OCI-LY3 (cell line): ENCODE results near the gene PADI2.

Experiments used
- H2AFZ ChIP-seq: fragments of 200-600, 300-600 bp; shearing (Covaris generic); 2 replicates; pipeline ENCODE4 v1.6.0; 2014; ENCODE audit warnings: antibody characterized with exemption, low read depth, low read length
- H3K27ac ChIP-seq: fragments of 200-600, 300-600 bp; sonication (generic); 2 replicates; pipeline ENCODE4 v1.5.1; 2014; ENCODE audit warnings: mild to moderate bottlenecking, low read length, moderate library complexity, mixed read lengths
- H3K27me3 ChIP-seq: fragments of 200-600, 300-600 bp; sonication (generic); 2 replicates; pipeline ENCODE4 v1.6.1; 2014; ENCODE audit warnings: low read depth, low read length, mixed read lengths
- H3K36me3 ChIP-seq: fragments of 200-600, 300-600 bp; sonication (generic); replicated peaks from 2 replicates; pipeline ENCODE3; 2014; ENCODE audit warnings: low read depth, low read length, mixed read lengths
- H3K4me1 ChIP-seq: fragments of 300-600, 200-600 bp; sonication (generic); 2 replicates; pipeline ENCODE4 v1.6.1; 2014; ENCODE audit warnings: low read length, mixed read lengths
- H3K4me2 ChIP-seq: fragments of 200-600, 300-600 bp; sonication (generic); 2 replicates; pipeline ENCODE4 v1.6.1; 2014; ENCODE audit warnings: low read length, mixed read lengths
- H3K4me3 ChIP-seq: fragments of 300-600, 200-600 bp; sonication (generic); 2 replicates; pipeline ENCODE4 v1.5.1; 2014; ENCODE audit warnings: antibody characterized with exemption, mild to moderate bottlenecking, low read length, moderate library complexity
- H3K79me2 ChIP-seq: fragments of 300-600, 200-600 bp; shearing (Covaris generic); 2 replicates; pipeline ENCODE4 v1.6.1; 2014; ENCODE audit warnings: mild to moderate bottlenecking, low read length, mixed read lengths
- H3K9ac ChIP-seq: fragments of 300-600, 200-600 bp; shearing (Covaris generic); 2 replicates; pipeline ENCODE4 v1.6.0; 2014; ENCODE audit warnings: mild to moderate bottlenecking, low read length, moderate library complexity
- H3K9me3 ChIP-seq: fragments of 200-600, 300-600 bp; shearing (Covaris generic); 2 replicates; pipeline ENCODE4 v1.6.1; 2014; ENCODE audit warnings: low read length, mixed read lengths; ENCODE audit not compliant: insufficient read depth
- H4K20me1 ChIP-seq: fragments of 200-600, 300-600 bp; sonication (generic); 2 replicates; pipeline ENCODE4 v1.6.1; 2016; ENCODE audit warnings: low read length, mixed read lengths; ENCODE audit not compliant: insufficient read depth
- EZH2phosphoT487 ChIP-seq: fragments of 200-600 bp; shearing (Covaris generic); IDR thresholded peaks from 2 replicates; pipeline ENCODE4 v1.6.1; 2018; ENCODE audit warnings: antibody characterized with exemption, mixed run types, low read depth
- TF ChIP-seq, protein P1 (sequence below): fragments of 200-600, 300-600 bp; sonication (generic); IDR thresholded peaks from 2 replicates; pipeline ENCODE4 v1.5.1; 2014; ENCODE audit warnings: antibody characterized with exemption, low read length, low read depth

The PADI2 gene

DNA sequence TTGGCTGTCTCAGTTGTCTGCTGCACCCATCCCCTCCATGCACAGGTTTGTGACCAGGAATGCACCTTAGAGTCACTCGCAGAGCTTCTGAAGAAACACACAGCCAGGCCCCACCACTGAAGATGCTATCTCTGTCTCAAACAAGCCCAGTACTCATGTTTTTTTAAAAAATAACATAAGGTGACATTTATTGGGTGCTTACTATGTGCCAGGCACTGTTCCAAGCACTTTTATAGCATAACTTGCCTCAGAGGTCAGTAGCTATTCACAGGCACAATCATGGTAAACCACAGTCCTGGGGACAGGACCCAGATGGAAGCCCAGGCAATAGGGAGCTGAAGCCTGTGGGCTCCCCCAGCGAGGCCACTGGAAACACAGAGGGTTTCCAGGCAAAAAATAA is 98.7 kb downstream of the PADI2 start:
- H3K27me3 ChIP-seq: no peaks in the 10 kb centered on the region
- H3K27ac ChIP-seq: no peak overlapping the region
- no peaks in the 10 kb centered on the region for H3K79me2 ChIP-seq
- H2AFZ ChIP-seq: no peak overlapping the region
- no peak for TF ChIP-seq EZH2phosphoT487
- TF ChIP-seq, protein P1, sequence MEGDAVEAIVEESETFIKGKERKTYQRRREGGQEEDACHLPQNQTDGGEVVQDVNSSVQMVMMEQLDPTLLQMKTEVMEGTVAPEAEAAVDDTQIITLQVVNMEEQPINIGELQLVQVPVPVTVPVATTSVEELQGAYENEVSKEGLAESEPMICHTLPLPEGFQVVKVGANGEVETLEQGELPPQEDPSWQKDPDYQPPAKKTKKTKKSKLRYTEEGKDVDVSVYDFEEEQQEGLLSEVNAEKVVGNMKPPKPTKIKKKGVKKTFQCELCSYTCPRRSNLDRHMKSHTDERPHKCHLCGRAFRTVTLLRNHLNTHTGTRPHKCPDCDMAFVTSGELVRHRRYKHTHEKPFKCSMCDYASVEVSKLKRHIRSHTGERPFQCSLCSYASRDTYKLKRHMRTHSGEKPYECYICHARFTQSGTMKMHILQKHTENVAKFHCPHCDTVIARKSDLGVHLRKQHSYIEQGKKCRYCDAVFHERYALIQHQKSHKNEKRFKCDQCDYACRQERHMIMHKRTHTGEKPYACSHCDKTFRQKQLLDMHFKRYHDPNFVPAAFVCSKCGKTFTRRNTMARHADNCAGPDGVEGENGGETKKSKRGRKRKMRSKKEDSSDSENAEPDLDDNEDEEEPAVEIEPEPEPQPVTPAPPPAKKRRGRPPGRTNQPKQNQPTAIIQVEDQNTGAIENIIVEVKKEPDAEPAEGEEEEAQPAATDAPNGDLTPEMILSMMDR: no peak
- H3K36me3 ChIP-seq: peaks cover 29% of the 10 kb centered on the region
- peaks cover 47% of the 10 kb centered on the region for H3K4me1 ChIP-seq
- 0 out of 2 replicates have a peak, but pooled peaks cover 6% of the 10 kb centered on the region for H4K20me1 ChIP-seq
- H3K9me3 ChIP-seq: no peaks in the 10 kb centered on the region
- no peak overlapping the region for H3K9ac ChIP-seq
- no peak overlapping the region for H3K4me2 ChIP-seq
- H3K4me3 ChIP-seq: no peak overlapping the region

DNA sequence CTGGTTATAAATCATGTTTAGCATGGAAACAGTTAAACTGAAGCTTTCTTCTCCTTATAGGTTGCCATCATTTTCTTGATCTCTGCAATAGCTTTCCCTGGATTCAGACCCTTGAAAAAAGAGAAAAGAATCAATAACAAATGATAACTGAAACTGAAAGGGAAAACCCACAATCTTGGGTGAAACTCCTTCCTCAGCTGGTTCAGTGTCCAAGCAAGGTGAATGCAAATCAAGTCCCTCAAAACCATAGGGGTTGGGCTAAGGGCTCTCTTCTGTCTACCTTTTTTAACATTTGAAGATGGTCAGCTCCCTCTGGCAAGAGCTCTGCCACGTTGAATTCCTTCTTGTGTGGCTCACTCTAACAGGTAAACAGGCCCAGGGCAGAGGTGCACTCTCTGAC is 100.4 kb downstream of the PADI2 start:
- Histone ChIP-seq H3K9ac (no peak overlapping the region), H4K20me1 (0 out of 2 replicates have a peak, but pooled peaks cover 6% of the 10 kb centered on the region), H3K36me3 (peaks cover 26% of the 10 kb centered on the region), H3K27ac (peak overlapping the region; percentile 32; the same call in 1 of the 2 replicates), H3K9me3 (no peaks in the 10 kb centered on the region), H3K79me2 (no peaks in the 10 kb centered on the region), H3K4me1 (peaks cover 35% of the 10 kb centered on the region), H2AFZ (no peak overlapping the region), H3K4me2 (peak overlapping the region; percentile 31), H3K4me3 (peak overlapping the region; percentile 15; the same call in 1 of the 2 replicates), H3K27me3 (no peaks in the 10 kb centered on the region)
- TF ChIP-seq EZH2phosphoT487: no peak
- TF ChIP-seq, protein P1: no peak

DNA sequence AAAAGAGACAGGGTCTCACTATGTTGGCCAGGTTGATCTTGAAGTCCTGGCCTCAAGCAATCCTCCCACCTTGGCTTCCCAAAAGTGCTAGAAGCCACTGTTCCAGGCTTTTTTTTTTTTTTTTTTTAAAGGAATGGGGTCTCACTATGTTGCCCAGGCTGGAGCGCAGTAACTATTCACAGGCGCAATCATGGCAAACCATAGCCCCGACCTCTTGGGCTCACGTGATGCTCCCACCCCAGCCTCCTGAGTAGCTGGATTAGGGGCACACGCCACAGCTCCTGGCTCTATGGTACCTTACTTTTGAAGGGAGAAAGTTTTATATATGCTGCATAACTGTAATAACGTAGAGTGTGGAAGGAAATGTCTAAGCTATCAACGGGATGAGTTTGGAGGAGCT is 101.8 kb downstream of the PADI2 start:
- TF ChIP-seq EZH2phosphoT487: no peak
- TF ChIP-seq, protein P1: no peak
- H3K27me3 ChIP-seq: no peaks in the 10 kb centered on the region
- no peaks in the 10 kb centered on the region for H3K79me2 ChIP-seq
- H2AFZ ChIP-seq: no peak overlapping the region
- H3K9ac ChIP-seq: no peak overlapping the region
- H3K4me1 ChIP-seq: peaks cover 21% of the 10 kb centered on the region
- no peak overlapping the region for H3K27ac ChIP-seq
- H3K4me3 ChIP-seq: no peak overlapping the region
- no peaks in the 10 kb centered on the region for H3K9me3 ChIP-seq
- H3K36me3 ChIP-seq: peaks cover 24% of the 10 kb centered on the region
- H4K20me1 ChIP-seq: 0 out of 2 replicates have a peak, but pooled peaks cover 1% of the 10 kb centered on the region
- H3K4me2 ChIP-seq: no peak overlapping the region
